ENCODE data around the gene SLC39A11. TPM values are rescaled to one million over a fixed set of nuclear protein-coding genes. Genes with fewer than 3 reads are reported as not detected.

The SLC39A11 gene
- total RNA-seq, 1 experiment from 2014 or later = 18.6 TPM

DNA sequence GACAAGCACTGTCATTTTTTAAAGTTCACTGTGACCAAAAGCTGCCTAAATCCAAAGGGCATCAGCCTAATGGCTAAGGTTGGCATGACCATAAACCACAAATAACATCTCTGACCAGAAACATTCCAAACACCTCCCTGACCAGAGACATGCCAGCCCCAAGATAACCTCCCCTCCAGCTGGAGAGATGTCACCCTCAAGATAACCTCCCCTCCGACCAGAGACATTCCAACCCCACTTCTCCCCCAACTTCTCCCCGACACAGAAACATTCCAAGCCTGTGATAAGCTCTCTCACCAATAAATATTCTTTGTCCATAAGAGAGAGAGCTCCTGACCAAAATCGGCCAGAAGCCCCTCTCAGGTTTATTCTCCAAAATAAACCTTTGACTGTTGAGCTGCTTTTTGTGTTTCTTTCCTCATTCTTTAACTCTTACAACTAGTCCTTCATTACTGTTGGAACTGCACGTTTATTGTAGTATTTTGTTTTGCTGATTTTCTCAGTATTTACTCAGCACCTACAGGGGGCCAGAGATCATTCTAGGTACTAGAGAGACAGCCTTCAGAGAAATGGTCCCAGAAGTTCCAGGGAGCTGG is 325.6 kb downstream of the SLC39A11 start:
- no TSS peak for BruUV-seq (replicated peaks)
- no peaks in the 10 kb centered on the region for H3K36me3 ChIP-seq (ENCODE audit: insufficient read depth, low read length, poor library complexity, severe bottlenecking)
- POLR2A ChIA-PET (ENCODE audit: low non-redundant PET) = no interaction called here
- no peaks in the 10 kb centered on the region for H3K27me3 ChIP-seq (replicated peaks; ENCODE audit: insufficient read depth, low read depth, low read length, poor library complexity)
- H3K27ac ChIP-seq (ENCODE audit: low read depth, low read length, poor library complexity, severe bottlenecking) = no peak overlapping the region
- intact Hi-C loops (cut with micrococcal nuclease; ENCODE audit: unreplicated experiment) = no loop called here
- CTCF ChIA-PET = no interaction called here
- no peaks in the 10 kb centered on the region for H3K4me1 ChIP-seq (ENCODE audit: insufficient read depth, low read length, poor library complexity, severe bottlenecking)
- no peak overlapping the region for H3K4me3 ChIP-seq (ENCODE audit: low read depth, low read length, poor library complexity, severe bottlenecking)
- TF ChIP-seq EZH2 (IDR thresholded peaks at IDR 0.05; ENCODE audit: borderline replicate concordance, low read depth, low read length, poor library complexity, severe bottlenecking) = no peak
- TF ChIP-seq, protein P1, sequence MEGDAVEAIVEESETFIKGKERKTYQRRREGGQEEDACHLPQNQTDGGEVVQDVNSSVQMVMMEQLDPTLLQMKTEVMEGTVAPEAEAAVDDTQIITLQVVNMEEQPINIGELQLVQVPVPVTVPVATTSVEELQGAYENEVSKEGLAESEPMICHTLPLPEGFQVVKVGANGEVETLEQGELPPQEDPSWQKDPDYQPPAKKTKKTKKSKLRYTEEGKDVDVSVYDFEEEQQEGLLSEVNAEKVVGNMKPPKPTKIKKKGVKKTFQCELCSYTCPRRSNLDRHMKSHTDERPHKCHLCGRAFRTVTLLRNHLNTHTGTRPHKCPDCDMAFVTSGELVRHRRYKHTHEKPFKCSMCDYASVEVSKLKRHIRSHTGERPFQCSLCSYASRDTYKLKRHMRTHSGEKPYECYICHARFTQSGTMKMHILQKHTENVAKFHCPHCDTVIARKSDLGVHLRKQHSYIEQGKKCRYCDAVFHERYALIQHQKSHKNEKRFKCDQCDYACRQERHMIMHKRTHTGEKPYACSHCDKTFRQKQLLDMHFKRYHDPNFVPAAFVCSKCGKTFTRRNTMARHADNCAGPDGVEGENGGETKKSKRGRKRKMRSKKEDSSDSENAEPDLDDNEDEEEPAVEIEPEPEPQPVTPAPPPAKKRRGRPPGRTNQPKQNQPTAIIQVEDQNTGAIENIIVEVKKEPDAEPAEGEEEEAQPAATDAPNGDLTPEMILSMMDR (conservative IDR thresholded peaks at IDR 0.05; ENCODE audit: low read depth, low read length) = no peak
- DNase-seq (ENCODE audit: low spot score) = no peak
- H3K9me3 ChIP-seq (ENCODE audit: low read depth, low read length, poor library complexity, severe bottlenecking) = no peaks in the 10 kb centered on the region

DNA sequence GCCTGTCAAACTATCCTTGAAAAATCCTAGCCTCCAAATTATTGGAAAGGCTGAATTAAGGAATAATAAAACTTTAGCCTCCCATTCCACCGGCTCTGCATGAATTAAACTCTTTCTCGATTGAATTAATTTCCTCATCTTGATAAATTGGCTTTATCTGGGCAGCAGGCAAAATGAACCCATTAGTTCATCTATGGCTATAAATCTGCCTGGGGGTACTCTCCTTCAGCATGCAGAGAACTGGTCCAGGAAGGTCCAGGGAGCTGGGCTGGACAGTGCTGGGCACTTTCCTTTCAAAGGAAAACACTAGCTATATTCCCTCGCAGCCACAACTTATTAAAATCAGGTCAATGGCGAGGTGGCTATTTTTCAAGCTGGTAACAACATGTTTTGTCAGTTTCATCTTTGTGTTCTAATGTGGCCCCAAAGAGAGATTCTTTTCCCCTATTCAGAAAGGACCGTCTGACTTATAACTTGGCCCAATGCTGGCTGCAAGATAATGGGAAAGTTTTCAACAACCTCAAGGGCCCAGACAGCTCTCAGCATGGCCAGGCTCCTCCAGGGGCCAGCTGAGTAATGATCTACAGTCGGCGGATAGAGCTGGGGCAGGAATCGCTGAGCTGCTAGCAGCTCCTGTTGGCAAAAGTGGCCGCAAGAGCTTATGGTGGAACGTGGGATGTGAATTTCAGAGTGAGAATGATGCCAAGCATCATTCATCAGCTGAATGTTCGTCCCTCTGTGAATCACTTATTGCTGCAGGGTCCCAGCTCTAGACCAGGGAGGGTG is 326.9 kb downstream of the SLC39A11 start:
- H3K27me3 ChIP-seq (replicated peaks; ENCODE audit: insufficient read depth, low read depth, low read length, poor library complexity) = no peaks in the 10 kb centered on the region
- intact Hi-C loops (cut with micrococcal nuclease; ENCODE audit: unreplicated experiment) = no loop called here
- TF ChIP-seq, protein P1 (conservative IDR thresholded peaks at IDR 0.05; ENCODE audit: low read depth, low read length) = no peak
- no peak for TF ChIP-seq EZH2 (IDR thresholded peaks at IDR 0.05; ENCODE audit: borderline replicate concordance, low read depth, low read length, poor library complexity, severe bottlenecking)
- H3K36me3 ChIP-seq (ENCODE audit: insufficient read depth, low read length, poor library complexity, severe bottlenecking) = no peaks in the 10 kb centered on the region
- no TSS peak for BruUV-seq (replicated peaks)
- no peak for DNase-seq (ENCODE audit: low spot score)
- POLR2A ChIA-PET (ENCODE audit: low non-redundant PET) = no interaction called here
- H3K9me3 ChIP-seq (ENCODE audit: low read depth, low read length, poor library complexity, severe bottlenecking) = no peaks in the 10 kb centered on the region
- H3K27ac ChIP-seq (ENCODE audit: low read depth, low read length, poor library complexity, severe bottlenecking) = no peak overlapping the region
- H3K4me1 ChIP-seq (ENCODE audit: insufficient read depth, low read length, poor library complexity, severe bottlenecking) = no peaks in the 10 kb centered on the region
- CTCF ChIA-PET = no interaction called here
- no peak overlapping the region for H3K4me3 ChIP-seq (ENCODE audit: low read depth, low read length, poor library complexity, severe bottlenecking)

DNA sequence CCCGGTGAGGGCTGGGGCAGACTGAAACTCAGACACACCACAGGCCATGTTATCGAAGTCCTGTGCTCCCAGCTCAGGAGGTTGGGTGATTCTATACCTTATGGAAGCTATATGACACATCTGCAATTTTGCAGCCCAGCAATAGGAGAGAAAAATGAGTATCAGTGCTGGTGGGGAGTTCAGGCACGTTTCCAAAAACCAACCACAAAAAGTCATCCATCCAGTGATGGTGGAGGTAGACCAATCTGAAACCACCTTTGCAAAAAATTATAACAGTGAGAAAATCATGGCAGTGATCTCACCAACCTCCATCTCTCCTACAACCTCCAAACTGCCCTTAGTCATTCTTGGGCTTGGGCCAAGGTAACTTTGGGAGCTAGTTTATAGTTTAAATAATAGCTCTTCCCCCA is 327.9 kb downstream of the SLC39A11 start:
- POLR2A ChIA-PET (ENCODE audit: low non-redundant PET) = no interaction called here
- Histone ChIP-seq H3K4me1 (ENCODE audit: insufficient read depth, low read length, poor library complexity, severe bottlenecking) (no peaks in the 10 kb centered on the region), H3K27me3 (replicated peaks; ENCODE audit: insufficient read depth, low read depth, low read length, poor library complexity) (no peaks in the 10 kb centered on the region), H3K27ac (ENCODE audit: low read depth, low read length, poor library complexity, severe bottlenecking) (no peak overlapping the region), H3K9me3 (ENCODE audit: low read depth, low read length, poor library complexity, severe bottlenecking) (no peaks in the 10 kb centered on the region), H3K36me3 (ENCODE audit: insufficient read depth, low read length, poor library complexity, severe bottlenecking) (no peaks in the 10 kb centered on the region), H3K4me3 (ENCODE audit: low read depth, low read length, poor library complexity, severe bottlenecking) (no peak overlapping the region)
- BruUV-seq (replicated peaks) = no TSS peak
- no peak for DNase-seq (ENCODE audit: low spot score)
- CTCF ChIA-PET = no interaction called here
- intact Hi-C loops (cut with micrococcal nuclease; ENCODE audit: unreplicated experiment) = no loop called here
- TF ChIP-seq EZH2 (IDR thresholded peaks at IDR 0.05; ENCODE audit: borderline replicate concordance, low read depth, low read length, poor library complexity, severe bottlenecking) = no peak
- TF ChIP-seq, protein P1 (conservative IDR thresholded peaks at IDR 0.05; ENCODE audit: low read depth, low read length) = no peak
